Activated CD8-positive, alpha-beta T cell treated with anti-CD3 and anti-CD28 coated beads for 36 hours (primary cell): ENCODE results near the gene LRRC34. TPM values are rescaled to one million over a fixed set of nuclear protein-coding genes. Genes with fewer than 3 reads are reported as not detected.
A peak's percentile ranks its signal among the peaks of the same experiment; 100 is the strongest.

ENCODE experiments used
- ATAC-seq: fragments of 200-7000 bp; cut with Tn5 transposase; one replicate; pipeline ENCODE4 v1.10.0; 2021; ENCODE audit warnings: mild to moderate bottlenecking, moderate library complexity
- CTCF ChIA-PET: fragments of 350-600 bp; sonication (Branson Sonifier 250); formaldehyde crosslinking; loops from one replicate; lab custom pipeline; 2021; ENCODE audit warnings: antibody characterized with exemption; lab: Charles Lee
- POLR2A ChIA-PET: fragments of 350-600 bp; sonication (Branson Sonifier 250); formaldehyde crosslinking; loops from one replicate; lab custom pipeline; 2021; ENCODE audit warnings: antibody characterized with exemption; lab: Charles Lee
- DNase-seq: peaks from one replicate; pipeline ENCODE4 v3.0.0-alpha.2; 2020
- H3K27ac Mint-ChIP-seq: one replicate; pipeline ENCODE4 v1.8.0; 2021; ENCODE audit warnings: mild to moderate bottlenecking, mixed read lengths
- H3K27me3 Mint-ChIP-seq: one replicate; pipeline ENCODE4 v1.8.0; 2021; ENCODE audit warnings: mixed read lengths
- H3K36me3 Mint-ChIP-seq: one replicate; pipeline ENCODE4 v1.8.0; 2021; ENCODE audit warnings: low read depth, mixed read lengths
- H3K4me1 Mint-ChIP-seq: one replicate; pipeline ENCODE4 v1.8.0; 2021; ENCODE audit warnings: low read depth, mixed read lengths
- H3K4me3 Mint-ChIP-seq: one replicate; pipeline ENCODE4 v1.8.0; 2021; ENCODE audit warnings: mild to moderate bottlenecking, moderate library complexity, mixed read lengths
- H3K9me3 Mint-ChIP-seq: one replicate; pipeline ENCODE4 v1.8.0; 2021; ENCODE audit warnings: mixed read lengths
- CTCF ChIP-seq: fragments of 200-600 bp; IDR thresholded peaks from one replicate; pipeline ENCODE4 v1.8.0; 2022; ENCODE audit warnings: antibody characterized with exemption, mild to moderate bottlenecking
- intact Hi-C: fragments of 100-400 bp; cut with micrococcal nuclease; formaldehyde crosslinking; loops from one replicate; pipeline ENCODE4 v1.10.0; 2022
- total RNA-seq, 2 experiments: library from RNA; stranded (reverse); gene quantifications; one replicate each; pipeline ENCODE4 v1.2.3, GENCODE V29; 2021

The LRRC34 gene
- total RNA-seq, 2 experiments from 2014 or later: 6.6 to 6.8 TPM

- ChIA-PET POLR2A (interaction anchor here (0.7 kb wide), 1 partner anchor 11 kb away, joined by 3 read pairs; no protein-coding TSS in a partner anchor), CTCF (interaction anchor here (1.4 kb wide), 1 partner anchor 8 kb away, joined by 3 read pairs; no protein-coding TSS in a partner anchor)
- ATAC-seq: no peak
- Mint-ChIP-seq H3K27me3 (no peaks in the 10 kb centered on the region), H3K9me3 (no peaks in the 10 kb centered on the region), H3K4me1 (peaks cover 15% of the 10 kb centered on the region), H3K36me3 (peaks cover 30% of the 10 kb centered on the region), H3K27ac (no peak overlapping the region), H3K4me3 (no peak overlapping the region)
- no peak for TF ChIP-seq CTCF
- DNase-seq: no peak
- intact Hi-C loops: no loop called here
These were observed 21.8 kb downstream of the LRRC34 start for GRCh38 chr3:169790687-169791429.

- no peak for TF ChIP-seq CTCF
These were observed 22.5 kb downstream of the LRRC34 start for GRCh38 chr3:169790219-169790618.

GRCh38 chr3:169787791-169788190 is 24.9 kb downstream of the LRRC34 start:
- no peak overlapping the region for H3K4me3 Mint-ChIP-seq
- DNase-seq: no peak
- TF ChIP-seq CTCF: no peak
- H3K4me1 Mint-ChIP-seq: peaks cover 15% of the 10 kb centered on the region
- H3K36me3 Mint-ChIP-seq: peaks cover 34% of the 10 kb centered on the region
- ATAC-seq: no peak
- H3K27me3 Mint-ChIP-seq: no peaks in the 10 kb centered on the region
- intact Hi-C loops: no loop called here
- H3K9me3 Mint-ChIP-seq: no peaks in the 10 kb centered on the region
- ChIA-PET POLR2A (no interaction called here), CTCF (no interaction called here)
- H3K27ac Mint-ChIP-seq: no peak overlapping the region

More at GRCh38 chr3:169790219-169790618, 22.5 kb downstream of the LRRC34 start:
- DNase-seq (no peak), ATAC-seq (no peak)
- Mint-ChIP-seq H3K4me3 (no peak overlapping the region), H3K27ac (no peak overlapping the region), H3K4me1 (peaks cover 15% of the 10 kb centered on the region), H3K36me3 (peaks cover 34% of the 10 kb centered on the region), H3K9me3 (no peaks in the 10 kb centered on the region), H3K27me3 (no peaks in the 10 kb centered on the region)
- intact Hi-C loops: no loop called here
- ChIA-PET POLR2A (interaction anchor here (0.7 kb wide), 1 partner anchor 10 kb away, joined by 3 read pairs; no protein-coding TSS in a partner anchor), CTCF (interaction anchor here (1.4 kb wide), 1 partner anchor 7 kb away, joined by 3 read pairs; no protein-coding TSS in a partner anchor)

- POLR2A ChIA-PET: no interaction called here
- H3K36me3 Mint-ChIP-seq: peaks cover 31% of the 10 kb centered on the region
- intact Hi-C loops: no loop called here
- H3K9me3 Mint-ChIP-seq: no peaks in the 10 kb centered on the region
- peaks cover 15% of the 10 kb centered on the region for H3K4me1 Mint-ChIP-seq
- CTCF ChIA-PET: no interaction called here
- no peak overlapping the region for H3K4me3 Mint-ChIP-seq
- H3K27ac Mint-ChIP-seq: no peak overlapping the region
- no peaks in the 10 kb centered on the region for H3K27me3 Mint-ChIP-seq
- ATAC-seq: no peak
- no peak for TF ChIP-seq CTCF
- no peak for DNase-seq
These were observed 25.6 kb downstream of the LRRC34 start for GRCh38 chr3:169787120-169787519.

GRCh38 chr3:169781209-169781855 is 31.4 kb downstream of the LRRC34 start:
- ChIA-PET POLR2A (no interaction called here), CTCF (no interaction called here)
- H3K9me3 Mint-ChIP-seq: no peaks in the 10 kb centered on the region
- H3K36me3 Mint-ChIP-seq: peaks cover 50% of the 10 kb centered on the region
- peak overlapping the region; percentile 84 for H3K27ac Mint-ChIP-seq
- DNase-seq (no peak), ATAC-seq (no peak)
- peaks cover 40% of the 10 kb centered on the region for H3K4me1 Mint-ChIP-seq
- intact Hi-C loops: no loop called here
- no peak overlapping the region for H3K4me3 Mint-ChIP-seq
- TF ChIP-seq CTCF: no peak
- no peaks in the 10 kb centered on the region for H3K27me3 Mint-ChIP-seq
